ENCODE measurements around the gene TELO2.

The TELO2 gene

GRCh38 chr16:1508494-1509187, 15.5 kb downstream of the TELO2 start:
- H3K27ac ChIP-seq (ENCODE audit: low read depth, low read length, poor library complexity, severe bottlenecking) = no peak overlapping the region
- H3K9me2 ChIP-seq (ENCODE audit: low read depth, low read length) = no peaks in the 10 kb centered on the region
- H2AFZ ChIP-seq (ENCODE audit: low read length) = no peak overlapping the region
- peaks cover 32% of the 10 kb centered on the region for H3K36me3 ChIP-seq (ENCODE audit: insufficient read depth, low read length)
- H4K20me1 ChIP-seq (ENCODE audit: insufficient read depth, low read length) = no peaks in the 10 kb centered on the region
- no peaks in the 10 kb centered on the region for H3K4me1 ChIP-seq (ENCODE audit: insufficient read depth, low read length, severe bottlenecking)
- H3K4me3 ChIP-seq (ENCODE audit: low read depth, low read length, poor library complexity, severe bottlenecking) = no peak overlapping the region
- no peaks in the 10 kb centered on the region for H3K79me2 ChIP-seq (ENCODE audit: insufficient read depth, low read length)
- no peaks in the 10 kb centered on the region for H3K9me3 ChIP-seq (ENCODE audit: low read length)
- TF ChIP-seq EZH2 (IDR thresholded peaks at IDR 0.05; ENCODE audit: borderline replicate concordance, low read length) (no peak), CTCF (IDR thresholded peaks at IDR 0.05; ENCODE audit: low read length) (no peak)
- H3K9ac ChIP-seq (ENCODE audit: low read length) = no peak overlapping the region
- H3K4me2 ChIP-seq (ENCODE audit: low read length) = no peak overlapping the region
- H3K27me3 ChIP-seq (ENCODE audit: insufficient read depth, low read length) = no peaks in the 10 kb centered on the region
- H3F3A ChIP-seq (ENCODE audit: insufficient read depth, low read length) = no peaks in the 10 kb centered on the region

GRCh38 chr16:1509307-1510221, 16.4 kb downstream of the TELO2 start:
- Histone ChIP-seq H3K36me3 (ENCODE audit: insufficient read depth, low read length) (peaks cover 30% of the 10 kb centered on the region), H2AFZ (ENCODE audit: low read length) (no peak overlapping the region), H3K4me3 (ENCODE audit: low read depth, low read length, poor library complexity, severe bottlenecking) (no peak overlapping the region), H3K9me3 (ENCODE audit: low read length) (no peaks in the 10 kb centered on the region), H3K4me2 (ENCODE audit: low read length) (no peak overlapping the region), H4K20me1 (ENCODE audit: insufficient read depth, low read length) (no peaks in the 10 kb centered on the region), H3K79me2 (ENCODE audit: insufficient read depth, low read length) (no peaks in the 10 kb centered on the region), H3K9me2 (ENCODE audit: low read depth, low read length) (no peaks in the 10 kb centered on the region), H3K27me3 (ENCODE audit: insufficient read depth, low read length) (no peaks in the 10 kb centered on the region), H3F3A (ENCODE audit: insufficient read depth, low read length) (no peaks in the 10 kb centered on the region), H3K27ac (ENCODE audit: low read depth, low read length, poor library complexity, severe bottlenecking) (no peak overlapping the region), H3K4me1 (ENCODE audit: insufficient read depth, low read length, severe bottlenecking) (no peaks in the 10 kb centered on the region), H3K9ac (ENCODE audit: low read length) (no peak overlapping the region)
- TF ChIP-seq CTCF (IDR thresholded peaks at IDR 0.05; ENCODE audit: low read length) = no peak
- TF ChIP-seq EZH2 (IDR thresholded peaks at IDR 0.05; ENCODE audit: borderline replicate concordance, low read length) = no peak

GRCh38 chr16:1510272-1510671, 17.1 kb downstream of the TELO2 start:
- H3K9ac ChIP-seq (ENCODE audit: low read length) = no peak overlapping the region

More at GRCh38 chr16:1510272-1510671, 17.1 kb downstream of the TELO2 start:
- Histone ChIP-seq H3K9me2 (ENCODE audit: low read depth, low read length) (no peaks in the 10 kb centered on the region), H4K20me1 (ENCODE audit: insufficient read depth, low read length) (no peaks in the 10 kb centered on the region), H2AFZ (ENCODE audit: low read length) (no peak overlapping the region), H3K79me2 (ENCODE audit: insufficient read depth, low read length) (no peaks in the 10 kb centered on the region), H3F3A (ENCODE audit: insufficient read depth, low read length) (no peaks in the 10 kb centered on the region), H3K4me2 (ENCODE audit: low read length) (no peak overlapping the region), H3K9me3 (ENCODE audit: low read length) (no peaks in the 10 kb centered on the region), H3K4me1 (ENCODE audit: insufficient read depth, low read length, severe bottlenecking) (no peaks in the 10 kb centered on the region), H3K36me3 (ENCODE audit: insufficient read depth, low read length) (peaks cover 30% of the 10 kb centered on the region), H3K27me3 (ENCODE audit: insufficient read depth, low read length) (no peaks in the 10 kb centered on the region), H3K27ac (ENCODE audit: low read depth, low read length, poor library complexity, severe bottlenecking) (no peak overlapping the region), H3K4me3 (ENCODE audit: low read depth, low read length, poor library complexity, severe bottlenecking) (no peak overlapping the region)
- TF ChIP-seq CTCF (IDR thresholded peaks at IDR 0.05; ENCODE audit: low read length) (no peak), EZH2 (IDR thresholded peaks at IDR 0.05; ENCODE audit: borderline replicate concordance, low read length) (no peak)
